HEK293T (cell line): ENCODE results near the gene R3HDM2.

Experiments
- ELF4 ChIP-seq: fragments of 450-650 bp; IDR thresholded peaks from 2 replicates; pipeline ENCODE4 v1.6.1; 2017; ENCODE audit warnings: antibody characterized with exemption
- L3MBTL2 ChIP-seq: fragments of 450-650 bp; conservative IDR thresholded peaks from 2 replicates; pipeline ENCODE4 v1.6.1; 2016; ENCODE audit warnings: mild to moderate bottlenecking
- NFRKB ChIP-seq: fragments of 450-650 bp; IDR thresholded peaks from 2 replicates; pipeline ENCODE4 v1.6.1; 2016; ENCODE audit warnings: mild to moderate bottlenecking, moderate library complexity
- SP1 ChIP-seq: fragments of 450-650 bp; IDR thresholded peaks from 2 replicates; pipeline ENCODE4 v1.6.1; 2017
- ZNF384 ChIP-seq: fragments of 450-650 bp; IDR thresholded peaks from 2 replicates; pipeline ENCODE4 v1.6.1; 2016

DNA sequence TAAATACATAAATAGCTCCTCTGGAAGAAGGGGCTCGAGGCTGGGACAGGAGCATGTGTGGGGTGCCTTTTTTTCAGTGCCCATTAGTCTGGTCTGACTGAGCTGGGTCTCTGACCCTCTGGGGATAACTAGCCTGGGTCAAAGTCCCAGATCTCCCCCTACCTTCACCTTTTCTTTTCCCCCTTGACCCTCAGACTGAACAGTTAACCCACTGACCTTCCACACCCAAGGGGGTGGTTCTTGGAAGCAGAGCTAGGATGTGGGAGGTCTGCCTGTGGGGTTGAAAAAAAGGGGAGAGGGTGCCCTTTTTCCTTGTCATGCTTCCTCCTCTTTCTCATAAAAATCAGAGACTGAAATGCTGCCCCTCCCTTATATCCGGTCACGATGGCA, 27.8 kb upstream of the R3HDM2 start:
- TF ChIP-seq SP1: no peak
- no peak for TF ChIP-seq ELF4
- TF ChIP-seq ZNF384: no peak
- TF ChIP-seq L3MBTL2: no peak
- no peak for TF ChIP-seq NFRKB
